HG02759 (cell line): ENCODE data around the gene ANKHD1.
A peak's percentile ranks its signal among the peaks of the same experiment; 100 is the strongest.

Experiments used
- ATAC-seq: cut with Tn5 transposase; IDR thresholded peaks from one replicate; pipeline ENCODE4 v1.9.1; 2021; ENCODE audit warnings: mild to moderate bottlenecking, moderate library complexity; ENCODE audit not compliant: unreplicated experiment

The ANKHD1 gene

GRCh38 chr5:140367256-140368013 lies 34.2 kb upstream of the ANKHD1 start:
- no peak for ATAC-seq

GRCh38 chr5:140371356-140372151 lies 30.1 kb upstream of the ANKHD1 start:
- ATAC-seq = no peak

- peak; percentile 68 for ATAC-seq
Measured at GRCh38 chr5:140372971-140373487, 28.6 kb upstream of the ANKHD1 start.

GRCh38 chr5:140381351-140381750 lies 20.3 kb upstream of the ANKHD1 start:
- ATAC-seq = no peak

- ATAC-seq = no peak
Measured at GRCh38 chr5:140381972-140382371, 19.7 kb upstream of the ANKHD1 start.

- no peak for ATAC-seq
Measured at GRCh38 chr5:140382866-140383265, 18.8 kb upstream of the ANKHD1 start.

GRCh38 chr5:140383300-140383699 lies 18.3 kb upstream of the ANKHD1 start:
- no peak for ATAC-seq

- ATAC-seq = no peak
Measured at GRCh38 chr5:140388052-140388451, 13.6 kb upstream of the ANKHD1 start.

GRCh38 chr5:140391312-140391711 lies 10.3 kb upstream of the ANKHD1 start:
- ATAC-seq = no peak

GRCh38 chr5:140391732-140392131 lies 9.9 kb upstream of the ANKHD1 start:
- no peak for ATAC-seq

GRCh38 chr5:140393738-140394137 lies 7.9 kb upstream of the ANKHD1 start:
- no peak for ATAC-seq

GRCh38 chr5:140398379-140398811 lies 3.2 kb upstream of the ANKHD1 start:
- ATAC-seq = no peak

- peak; percentile 0 for ATAC-seq
Measured at GRCh38 chr5:140399979-140400729, 1.5 kb upstream of the ANKHD1 start.

GRCh38 chr5:140400730-140401361 lies 787 bp upstream of the ANKHD1 start:
- ATAC-seq = peak; percentile 68

GRCh38 chr5:140402258-140403074 lies 833 bp downstream of the ANKHD1 start:
- peak; percentile 2 for ATAC-seq

- no peak for ATAC-seq
Measured at GRCh38 chr5:140403613-140404012, 2.0 kb downstream of the ANKHD1 start.

GRCh38 chr5:140408750-140409241 lies 7.2 kb downstream of the ANKHD1 start:
- no peak for ATAC-seq

GRCh38 chr5:140413230-140413629 lies 11.6 kb downstream of the ANKHD1 start:
- ATAC-seq = no peak

GRCh38 chr5:140417235-140417634 lies 15.6 kb downstream of the ANKHD1 start:
- no peak for ATAC-seq
